ENCODE data around the gene HSD17B4. TPM values are rescaled to one million over a fixed set of nuclear protein-coding genes. Genes with fewer than 3 reads are reported as not detected.
"Not testable (repeated sequence)": the region's sequence is repeated elsewhere in the genome, so short reads cannot be mapped to it uniquely, and the experiment has no call there.

Gene HSD17B4
- total RNA-seq, 1 experiment from 2014 or later, result 246 TPM

DNA sequence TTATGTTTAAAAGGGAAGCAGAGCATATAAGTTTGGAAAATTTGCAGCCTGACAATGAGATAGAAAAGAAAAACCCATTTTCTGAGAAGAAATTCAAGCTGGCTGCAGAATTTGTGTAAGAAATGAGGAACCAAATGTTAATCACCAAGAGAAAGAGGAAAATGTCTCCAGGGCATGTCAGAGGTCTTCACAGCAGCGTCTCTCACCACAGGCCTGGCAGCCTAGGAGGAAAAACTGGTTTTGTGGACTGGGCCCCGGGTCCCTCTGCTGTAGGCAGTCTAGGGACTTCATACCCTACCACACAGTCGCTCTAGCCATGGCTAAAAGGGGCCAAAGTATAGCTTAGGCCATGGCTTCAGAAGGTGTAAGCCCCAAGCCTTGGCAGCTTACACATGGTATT lies 32.1 kb upstream of the HSD17B4 start:
- TF ChIP-seq, protein P1, sequence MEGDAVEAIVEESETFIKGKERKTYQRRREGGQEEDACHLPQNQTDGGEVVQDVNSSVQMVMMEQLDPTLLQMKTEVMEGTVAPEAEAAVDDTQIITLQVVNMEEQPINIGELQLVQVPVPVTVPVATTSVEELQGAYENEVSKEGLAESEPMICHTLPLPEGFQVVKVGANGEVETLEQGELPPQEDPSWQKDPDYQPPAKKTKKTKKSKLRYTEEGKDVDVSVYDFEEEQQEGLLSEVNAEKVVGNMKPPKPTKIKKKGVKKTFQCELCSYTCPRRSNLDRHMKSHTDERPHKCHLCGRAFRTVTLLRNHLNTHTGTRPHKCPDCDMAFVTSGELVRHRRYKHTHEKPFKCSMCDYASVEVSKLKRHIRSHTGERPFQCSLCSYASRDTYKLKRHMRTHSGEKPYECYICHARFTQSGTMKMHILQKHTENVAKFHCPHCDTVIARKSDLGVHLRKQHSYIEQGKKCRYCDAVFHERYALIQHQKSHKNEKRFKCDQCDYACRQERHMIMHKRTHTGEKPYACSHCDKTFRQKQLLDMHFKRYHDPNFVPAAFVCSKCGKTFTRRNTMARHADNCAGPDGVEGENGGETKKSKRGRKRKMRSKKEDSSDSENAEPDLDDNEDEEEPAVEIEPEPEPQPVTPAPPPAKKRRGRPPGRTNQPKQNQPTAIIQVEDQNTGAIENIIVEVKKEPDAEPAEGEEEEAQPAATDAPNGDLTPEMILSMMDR (IDR thresholded peaks at IDR 0.05; ENCODE audit: unreplicated experiment), result no peak
- BruUV-seq (replicated peaks), result no TSS peak
- intact Hi-C loops (cut with micrococcal nuclease; ENCODE audit: unreplicated experiment), result no loop called here
- H3K4me3 Mint-ChIP-seq (ENCODE audit: low read depth, unreplicated experiment), result no peak overlapping the region
- H3K4me1 Mint-ChIP-seq (ENCODE audit: low read depth, unreplicated experiment), result peaks cover 32% of the 10 kb centered on the region
- H3K27ac Mint-ChIP-seq (ENCODE audit: unreplicated experiment), result peak overlapping the region; percentile 37
- DNase-seq, result peak; percentile 75
- H3K9me3 Mint-ChIP-seq (ENCODE audit: low read depth, unreplicated experiment), result no peaks in the 10 kb centered on the region
- H3K27me3 Mint-ChIP-seq (ENCODE audit: unreplicated experiment), result no peaks in the 10 kb centered on the region
- H3K36me3 Mint-ChIP-seq (ENCODE audit: insufficient read depth, unreplicated experiment), result no peaks in the 10 kb centered on the region
- CTCF ChIA-PET, result no interaction called here

DNA sequence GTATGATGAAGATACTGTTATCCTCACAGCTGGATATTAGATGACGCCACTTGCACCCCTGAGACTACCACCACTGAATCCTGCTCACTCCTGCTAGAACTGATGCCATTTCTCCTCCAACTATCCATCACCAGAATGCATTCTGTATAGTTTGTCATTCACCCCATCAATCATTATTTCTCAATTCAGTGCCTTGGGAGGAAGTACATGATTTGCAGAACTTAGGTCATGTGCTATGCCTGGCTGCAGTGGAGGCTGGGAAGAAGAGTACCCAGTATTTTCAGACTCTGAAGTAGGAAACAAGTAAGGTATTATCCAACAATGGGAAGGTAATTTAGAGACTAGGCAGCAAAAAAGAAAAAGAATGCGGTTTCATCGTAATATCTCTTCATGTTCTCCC lies 26.2 kb upstream of the HSD17B4 start:
- DNase-seq, result no peak
- no peaks in the 10 kb centered on the region for H3K9me3 Mint-ChIP-seq (ENCODE audit: low read depth, unreplicated experiment)
- BruUV-seq (replicated peaks), result no TSS peak
- no peaks in the 10 kb centered on the region for H3K36me3 Mint-ChIP-seq (ENCODE audit: insufficient read depth, unreplicated experiment)
- CTCF ChIA-PET, result no interaction called here
- H3K27ac Mint-ChIP-seq (ENCODE audit: unreplicated experiment), result no peak overlapping the region
- intact Hi-C loops (cut with micrococcal nuclease; ENCODE audit: unreplicated experiment), result no loop called here
- no peak overlapping the region for H3K4me3 Mint-ChIP-seq (ENCODE audit: low read depth, unreplicated experiment)
- H3K4me1 Mint-ChIP-seq (ENCODE audit: low read depth, unreplicated experiment), result peaks cover 9% of the 10 kb centered on the region
- H3K27me3 Mint-ChIP-seq (ENCODE audit: unreplicated experiment), result no peaks in the 10 kb centered on the region
- TF ChIP-seq, protein P1 (IDR thresholded peaks at IDR 0.05; ENCODE audit: unreplicated experiment), result no peak

DNA sequence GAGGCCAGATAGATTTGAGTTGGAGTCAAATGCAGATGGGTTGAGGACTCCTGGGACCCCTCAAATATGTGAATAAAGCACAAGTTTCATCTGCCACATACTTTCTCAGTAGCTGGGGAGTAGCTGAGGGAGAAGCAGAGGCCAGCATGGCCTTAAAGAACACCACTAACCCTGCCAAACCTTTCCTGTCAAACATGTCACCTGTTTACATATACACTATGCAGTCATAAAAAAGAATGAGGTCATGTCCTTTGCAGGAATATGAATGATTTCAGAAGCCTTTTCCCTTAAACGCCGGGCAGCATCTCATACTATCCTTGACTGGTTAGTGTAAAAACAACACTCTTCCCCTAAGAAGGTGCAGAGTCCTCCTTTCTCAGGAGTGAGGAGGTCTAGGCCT lies 25.2 kb upstream of the HSD17B4 start:
- Mint-ChIP-seq H3K36me3 (ENCODE audit: insufficient read depth, unreplicated experiment) (no peaks in the 10 kb centered on the region), H3K9me3 (ENCODE audit: low read depth, unreplicated experiment) (peaks cover 3% of the 10 kb centered on the region), H3K4me3 (ENCODE audit: low read depth, unreplicated experiment) (no peak overlapping the region), H3K27me3 (ENCODE audit: unreplicated experiment) (no peaks in the 10 kb centered on the region), H3K4me1 (ENCODE audit: low read depth, unreplicated experiment) (peaks cover 9% of the 10 kb centered on the region), H3K27ac (ENCODE audit: unreplicated experiment) (no peak overlapping the region)
- intact Hi-C loops (cut with micrococcal nuclease; ENCODE audit: unreplicated experiment), result no loop called here
- TF ChIP-seq, protein P1 (IDR thresholded peaks at IDR 0.05; ENCODE audit: unreplicated experiment), result no peak
- DNase-seq, result no peak
- CTCF ChIA-PET, result interaction anchor here (0.6 kb wide), 1 partner anchor 1031 kb away, joined by 3 read pairs; no protein-coding TSS in a partner anchor
- no TSS peak for BruUV-seq (replicated peaks)

DNA sequence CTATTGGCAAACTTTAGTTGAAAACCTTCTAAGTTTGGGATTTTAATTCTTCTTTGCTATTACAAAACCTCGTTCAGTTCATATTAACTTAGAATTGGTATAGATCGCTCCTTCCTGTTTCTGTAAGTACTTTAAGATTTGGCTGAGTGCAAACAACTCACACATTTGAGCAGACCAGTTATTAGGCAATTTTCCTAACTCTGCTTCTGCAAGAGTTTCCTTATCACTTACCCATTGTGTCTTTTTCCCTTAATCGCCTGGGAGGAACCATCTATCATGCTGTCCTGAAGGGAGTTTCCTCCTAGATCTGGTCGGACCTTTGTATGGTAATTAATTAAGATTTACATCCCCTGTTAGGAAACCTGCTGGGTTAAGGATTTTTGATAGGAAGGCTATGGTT lies 24.7 kb upstream of the HSD17B4 start:
- H3K27me3 Mint-ChIP-seq (ENCODE audit: unreplicated experiment); DNase-seq; H3K4me3 Mint-ChIP-seq (ENCODE audit: low read depth, unreplicated experiment); intact Hi-C loops (cut with micrococcal nuclease; ENCODE audit: unreplicated experiment); H3K4me1 Mint-ChIP-seq (ENCODE audit: low read depth, unreplicated experiment); BruUV-seq (replicated peaks); H3K9me3 Mint-ChIP-seq (ENCODE audit: low read depth, unreplicated experiment); H3K36me3 Mint-ChIP-seq (ENCODE audit: insufficient read depth, unreplicated experiment); H3K27ac Mint-ChIP-seq (ENCODE audit: unreplicated experiment): not testable (repeated sequence)
- CTCF ChIA-PET, result interaction anchor here (0.6 kb wide), 1 partner anchor 1031 kb away, joined by 3 read pairs; no protein-coding TSS in a partner anchor

DNA sequence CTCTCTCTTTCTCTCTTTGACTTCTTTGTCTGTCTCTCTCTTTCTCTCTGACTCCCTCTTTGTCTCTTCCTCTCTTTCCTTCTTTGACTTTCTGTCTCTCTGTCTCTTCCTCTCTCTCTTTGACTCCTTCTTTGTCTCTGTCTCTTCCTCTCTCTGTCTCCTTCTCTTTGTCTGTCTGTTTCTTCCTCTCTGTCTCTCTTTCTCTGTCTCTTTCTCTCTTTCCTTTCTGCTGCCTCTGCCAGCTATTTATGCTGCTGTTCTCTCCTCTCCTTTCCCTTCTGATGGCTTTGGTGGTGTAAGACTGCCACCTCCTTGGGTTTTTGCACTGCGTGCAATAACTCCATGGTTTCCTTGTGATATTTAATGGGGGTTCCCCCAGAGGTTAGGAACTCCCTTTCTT lies 24.1 kb upstream of the HSD17B4 start:
- CTCF ChIA-PET, result not testable (repeated sequence)

DNA sequence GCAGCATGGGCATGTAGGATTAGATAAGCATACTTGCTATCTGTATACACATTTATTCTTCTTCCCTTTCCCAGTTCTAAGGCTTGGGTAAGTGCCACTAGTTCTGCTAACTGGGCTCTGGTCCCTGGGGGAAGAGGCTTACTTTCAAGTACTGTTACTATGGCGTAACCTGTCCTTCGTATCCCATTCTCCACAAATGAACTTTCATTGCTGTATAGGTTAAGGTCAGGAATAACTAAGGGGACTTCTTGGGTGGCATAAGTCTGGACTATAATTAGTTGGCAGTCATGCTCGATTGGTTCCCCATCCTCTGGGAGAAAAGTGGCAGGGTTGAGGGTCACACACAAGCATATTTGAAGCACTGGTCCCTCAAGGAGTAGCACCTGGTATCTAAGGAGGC lies 23.7 kb upstream of the HSD17B4 start:
- H3K9me3 Mint-ChIP-seq (ENCODE audit: low read depth, unreplicated experiment); H3K36me3 Mint-ChIP-seq (ENCODE audit: insufficient read depth, unreplicated experiment); H3K4me1 Mint-ChIP-seq (ENCODE audit: low read depth, unreplicated experiment); H3K27me3 Mint-ChIP-seq (ENCODE audit: unreplicated experiment); intact Hi-C loops (cut with micrococcal nuclease; ENCODE audit: unreplicated experiment); BruUV-seq (replicated peaks); H3K27ac Mint-ChIP-seq (ENCODE audit: unreplicated experiment); DNase-seq; H3K4me3 Mint-ChIP-seq (ENCODE audit: low read depth, unreplicated experiment): not testable (repeated sequence)
- CTCF ChIA-PET, result interaction anchor here (1.2 kb wide), 1 partner anchor 10 kb away, joined by 4 read pairs; no protein-coding TSS in a partner anchor

More for the DNA sequence above, 24.1 kb upstream of the HSD17B4 start:
- BruUV-seq (replicated peaks); H3K4me3 Mint-ChIP-seq (ENCODE audit: low read depth, unreplicated experiment); DNase-seq; intact Hi-C loops (cut with micrococcal nuclease; ENCODE audit: unreplicated experiment); H3K36me3 Mint-ChIP-seq (ENCODE audit: insufficient read depth, unreplicated experiment); H3K27ac Mint-ChIP-seq (ENCODE audit: unreplicated experiment); H3K4me1 Mint-ChIP-seq (ENCODE audit: low read depth, unreplicated experiment); H3K27me3 Mint-ChIP-seq (ENCODE audit: unreplicated experiment); H3K9me3 Mint-ChIP-seq (ENCODE audit: low read depth, unreplicated experiment): not testable (repeated sequence)

DNA sequence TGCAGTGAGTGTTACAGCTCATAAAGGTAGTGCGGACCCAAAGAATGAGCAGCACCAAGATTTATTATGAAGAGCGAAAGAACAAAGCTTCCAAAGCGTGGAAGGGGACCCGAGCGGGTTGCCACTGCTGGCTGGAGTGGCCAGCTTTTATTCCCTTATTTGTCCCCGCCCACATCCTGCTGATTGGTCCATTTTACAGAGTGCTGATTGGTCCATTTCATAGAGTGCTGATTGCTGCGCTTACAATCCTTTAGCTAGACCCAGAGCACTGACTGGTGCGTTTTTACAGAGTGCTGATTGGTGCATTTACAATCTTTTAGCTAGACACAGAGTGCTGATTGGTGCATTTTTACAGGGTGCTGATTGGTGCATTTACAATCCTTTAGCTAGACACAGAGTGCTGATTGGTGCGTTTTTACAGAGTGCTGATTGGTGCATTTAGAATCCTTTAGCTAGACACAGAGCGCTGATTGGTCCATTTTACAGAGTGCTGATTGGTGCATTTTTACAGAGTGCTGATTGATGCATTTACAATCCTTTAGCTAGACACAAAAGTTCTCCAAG lies 19.5 kb upstream of the HSD17B4 start:
- H3K27ac Mint-ChIP-seq (ENCODE audit: unreplicated experiment); H3K36me3 Mint-ChIP-seq (ENCODE audit: insufficient read depth, unreplicated experiment); intact Hi-C loops (cut with micrococcal nuclease; ENCODE audit: unreplicated experiment); H3K27me3 Mint-ChIP-seq (ENCODE audit: unreplicated experiment); CTCF ChIA-PET; BruUV-seq (replicated peaks); DNase-seq; H3K4me3 Mint-ChIP-seq (ENCODE audit: low read depth, unreplicated experiment); H3K9me3 Mint-ChIP-seq (ENCODE audit: low read depth, unreplicated experiment): not testable (repeated sequence)
- peaks cover 26% of the 10 kb centered on the region for H3K4me1 Mint-ChIP-seq (ENCODE audit: low read depth, unreplicated experiment)
